HG03066 (cell line): ENCODE measurements around the gene RASGRP4.
"Not testable (repeated sequence)": the region's sequence is repeated elsewhere in the genome, so short reads cannot be mapped to it uniquely, and the experiment has no call there.

Experiments
- ATAC-seq: cut with Tn5 transposase; IDR thresholded peaks from one replicate; pipeline ENCODE4 v1.9.1; 2021; ENCODE audit warnings: low read depth; ENCODE audit not compliant: unreplicated experiment

The RASGRP4 gene

DNA sequence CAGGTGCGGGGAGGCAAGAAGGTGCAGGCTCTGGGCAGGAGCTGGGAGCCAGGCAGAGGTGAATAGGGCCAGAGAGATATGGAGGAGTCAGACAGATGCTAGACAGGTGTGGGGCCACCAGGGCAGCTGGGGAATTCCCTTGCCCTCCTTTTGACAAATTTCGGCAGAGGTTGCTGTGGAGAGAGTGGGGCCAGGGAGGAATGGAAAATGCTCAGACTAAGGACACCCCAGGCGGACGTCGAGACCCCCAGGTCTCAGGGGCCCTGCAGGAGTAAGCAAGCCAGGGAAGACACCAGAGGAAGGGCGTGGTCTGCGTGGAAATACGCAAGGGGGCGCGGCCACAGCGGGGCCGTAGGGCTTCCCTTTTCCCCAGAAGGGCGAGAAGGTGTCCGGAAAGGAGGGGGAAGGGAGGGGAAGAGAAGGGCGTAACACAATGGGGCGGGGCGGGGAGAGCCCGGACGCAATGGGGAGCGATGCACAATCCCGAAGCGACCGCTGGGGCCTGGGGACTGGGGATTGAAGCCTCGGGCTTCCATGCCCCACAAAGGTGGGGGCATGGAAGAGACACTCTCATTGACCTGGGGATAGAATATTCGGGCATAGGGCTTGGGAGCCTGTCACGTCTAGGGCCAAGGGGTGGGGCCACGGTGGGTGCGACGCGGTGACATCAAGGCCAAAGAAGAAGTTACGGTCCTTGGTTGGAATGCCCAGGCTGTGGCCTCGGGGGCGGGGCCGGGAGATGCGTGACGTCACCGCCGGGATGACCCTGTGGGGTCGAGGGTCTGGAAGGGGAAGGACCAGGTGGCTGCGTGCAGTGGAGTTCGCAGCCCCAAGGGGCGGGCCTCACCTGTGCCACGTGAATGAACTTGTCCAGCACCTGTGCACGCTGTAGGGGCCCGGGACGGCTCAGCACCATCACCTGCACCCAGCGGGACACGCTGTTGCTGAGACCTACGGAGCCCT, 8.2 kb downstream of the RASGRP4 start:
- ATAC-seq: no peak

DNA sequence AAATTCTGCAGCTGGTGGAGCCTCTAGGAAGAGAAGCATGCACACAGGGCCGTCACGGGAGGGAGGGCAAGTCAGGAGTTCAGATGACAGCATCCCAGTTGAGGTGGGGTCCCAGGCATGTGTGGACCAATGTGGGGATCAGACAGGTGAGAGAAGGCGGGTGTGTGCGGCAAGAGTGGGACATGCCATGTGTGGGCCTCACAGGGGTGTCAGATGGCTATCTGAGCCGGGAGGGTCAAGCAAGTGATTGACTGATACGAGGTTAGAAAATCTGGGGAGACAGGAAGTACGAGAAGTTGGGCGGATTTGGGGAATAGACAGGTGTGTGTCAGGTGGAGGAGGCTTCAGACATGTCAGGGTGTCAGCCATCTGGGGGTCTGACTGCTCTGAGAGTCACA, 8.9 kb downstream of the RASGRP4 start:
- ATAC-seq: no peak

DNA sequence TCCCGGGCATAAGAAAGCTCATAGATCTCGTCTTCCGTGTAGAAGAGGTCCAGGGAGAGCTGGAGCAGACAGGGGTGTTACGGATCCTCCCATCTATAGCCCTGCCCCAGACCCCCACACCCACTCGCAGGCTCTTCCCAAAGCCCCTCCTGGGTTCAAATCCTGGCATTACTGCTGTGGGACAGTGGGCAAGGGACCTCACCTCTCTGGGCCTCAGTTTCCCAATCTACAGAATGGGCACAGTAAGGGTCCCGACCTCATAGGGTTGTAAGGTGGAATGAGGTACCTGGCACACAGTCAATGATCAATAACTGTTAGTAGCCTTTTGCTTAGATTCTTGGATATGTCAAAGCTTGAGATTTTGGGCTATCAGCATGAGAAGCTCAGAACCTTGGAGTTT, 12.6 kb downstream of the RASGRP4 start:
- no peak for ATAC-seq

DNA sequence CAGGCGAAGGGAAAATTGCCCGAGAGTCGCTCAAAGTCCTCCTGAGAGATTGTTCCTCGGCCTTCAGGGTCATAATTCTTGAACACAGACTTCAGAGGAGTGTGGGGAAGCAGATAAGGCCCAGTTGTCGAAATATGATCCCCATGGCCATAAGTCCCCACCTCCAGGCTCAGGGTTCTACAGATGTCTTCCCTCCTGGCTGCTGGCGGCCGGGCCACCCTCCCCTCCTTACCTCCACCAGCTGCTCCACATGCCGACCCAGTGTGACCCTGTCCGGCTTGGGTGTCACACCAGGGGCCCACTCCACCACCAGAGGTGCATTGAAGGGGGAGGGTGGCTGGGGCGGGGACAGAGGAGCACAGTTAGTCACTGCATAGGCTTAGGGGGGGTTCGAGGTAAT, 13.1 kb downstream of the RASGRP4 start:
- no peak for ATAC-seq

DNA sequence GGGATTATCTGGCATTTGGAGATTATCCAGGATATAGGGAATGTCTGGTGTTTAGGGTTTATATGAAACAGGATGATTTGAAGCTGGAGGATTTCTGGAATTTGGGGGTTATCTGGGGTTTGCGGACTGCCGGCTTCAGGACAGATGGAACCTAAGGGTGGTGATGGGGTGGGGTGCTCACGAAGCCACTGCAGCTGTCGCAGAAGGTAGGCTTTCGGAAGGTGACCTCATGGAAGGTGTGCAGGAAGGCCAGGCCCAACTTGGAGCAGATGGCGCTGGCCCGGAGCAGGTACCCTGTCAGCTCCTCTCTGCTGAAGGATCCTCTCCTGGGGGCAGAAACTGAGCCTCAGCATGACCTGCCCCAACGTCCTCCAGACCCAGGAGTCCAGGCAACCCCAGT, 13.5 kb downstream of the RASGRP4 start:
- no peak for ATAC-seq

DNA sequence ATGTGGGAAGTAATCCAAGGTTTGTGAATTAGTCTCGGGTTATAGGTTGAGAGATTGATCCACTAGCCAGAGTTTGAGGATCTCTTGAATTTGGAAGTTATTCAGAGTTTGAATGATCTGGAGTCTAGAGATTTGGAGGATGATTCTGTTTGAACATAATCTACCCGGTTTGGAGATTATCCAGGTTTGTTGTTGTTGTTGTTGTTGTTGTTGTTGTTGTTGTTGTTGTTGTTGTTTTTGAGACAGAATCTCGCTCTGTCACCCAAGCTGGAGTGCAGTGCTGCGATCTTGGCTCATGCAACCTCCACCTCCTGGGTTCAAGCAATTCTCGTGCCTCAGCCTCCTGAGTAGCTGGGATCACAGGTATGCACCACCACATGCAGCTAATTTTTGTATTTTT, 14.1 kb downstream of the RASGRP4 start:
- not testable (repeated sequence) for ATAC-seq

DNA sequence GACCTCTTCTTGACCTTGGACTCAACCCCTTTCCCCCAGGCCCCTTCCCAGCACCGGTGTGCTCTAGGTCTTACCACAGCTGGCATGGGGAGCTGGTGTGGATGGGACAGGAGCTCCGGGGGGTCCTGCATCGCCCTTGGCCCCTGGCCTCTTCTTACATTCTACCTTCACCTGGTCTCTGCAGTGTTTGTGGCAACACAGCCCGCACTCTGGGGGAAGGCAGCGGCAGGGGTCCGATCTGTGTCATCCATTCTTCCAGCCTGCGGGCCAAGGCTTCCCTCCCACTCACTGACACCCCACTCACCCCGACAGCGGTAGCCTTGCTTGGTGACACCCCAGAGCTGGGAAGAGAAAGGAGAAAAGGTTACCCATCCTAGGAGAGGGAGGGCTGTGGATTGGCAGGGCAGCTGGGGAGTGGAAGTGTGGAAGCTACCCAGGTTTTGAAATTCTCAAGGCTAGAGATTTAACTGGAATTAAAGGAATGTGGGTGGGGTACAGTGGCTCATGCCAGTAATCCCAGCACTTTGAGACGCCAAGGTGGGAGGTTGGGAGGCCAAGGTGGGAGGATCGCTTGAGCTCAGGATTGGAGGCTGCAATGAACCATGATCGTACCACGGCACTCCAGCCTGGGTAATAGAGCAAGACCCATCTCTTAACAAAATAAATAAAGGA, 14.8 kb downstream of the RASGRP4 start:
- ATAC-seq: no peak

DNA sequence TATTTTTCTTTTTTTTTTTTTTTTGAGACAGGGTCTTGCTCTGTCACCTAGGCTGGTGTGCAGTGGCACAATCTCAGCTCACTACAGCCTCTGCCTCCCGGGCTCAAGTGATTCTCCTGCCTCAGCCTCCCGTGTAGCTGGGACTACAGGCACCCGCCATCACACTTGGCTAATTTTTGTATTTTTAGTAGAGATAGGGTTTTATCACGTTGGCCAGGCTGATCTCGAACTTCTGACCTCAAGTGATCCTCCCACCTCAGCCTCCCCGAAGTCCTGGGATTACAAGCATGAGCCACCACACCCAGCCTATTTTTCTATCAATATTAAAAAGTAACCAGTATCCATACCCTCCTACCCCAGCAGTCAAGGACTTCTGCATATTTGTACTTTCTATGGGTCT, 15.6 kb downstream of the RASGRP4 start:
- ATAC-seq: not testable (repeated sequence)

DNA sequence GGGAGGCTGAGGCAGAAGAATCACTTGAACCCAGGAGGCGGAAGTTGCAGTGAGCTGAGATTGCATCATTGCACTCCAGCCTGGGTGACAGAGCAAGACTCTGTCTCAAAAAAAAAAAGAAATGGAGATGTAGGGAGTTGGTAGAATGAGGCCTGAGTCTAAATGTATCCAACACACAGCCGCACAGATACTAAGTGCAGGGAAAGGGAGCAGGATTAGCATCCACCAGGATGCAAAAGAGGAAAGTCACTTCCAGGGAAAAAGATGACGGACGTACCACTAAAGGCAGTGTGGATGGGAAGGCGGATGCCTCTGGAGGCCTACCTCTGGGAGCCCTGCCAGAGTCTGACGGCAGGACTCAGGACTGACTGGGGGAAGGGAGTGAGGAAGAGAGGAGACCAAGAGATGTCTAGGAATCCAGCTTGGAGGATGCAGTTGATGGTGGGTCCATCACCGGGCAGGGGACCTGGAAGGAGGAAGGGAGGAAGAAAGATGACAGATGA, 16.3 kb downstream of the RASGRP4 start:
- no peak for ATAC-seq

DNA sequence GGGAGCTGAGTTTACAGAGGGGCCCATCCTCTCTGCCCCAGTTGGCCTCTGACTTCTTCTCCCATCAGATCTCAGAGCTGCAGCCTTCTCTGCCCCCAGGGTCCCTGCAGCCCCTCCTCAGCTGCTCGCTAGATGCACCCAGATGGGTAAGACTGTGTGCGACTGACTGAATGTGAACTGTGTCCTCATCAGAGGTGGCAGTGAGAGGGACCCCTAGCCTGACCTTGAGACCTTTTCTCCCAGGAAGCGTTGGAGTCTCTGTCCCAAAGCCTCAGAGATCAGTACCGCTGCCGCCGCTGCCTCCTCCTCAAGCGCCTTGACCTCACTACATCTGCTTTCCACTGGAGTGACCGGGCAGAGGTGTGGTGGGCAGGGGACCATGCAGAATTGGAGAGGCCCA, 20.7 kb downstream of the RASGRP4 start:
- no peak for ATAC-seq

DNA sequence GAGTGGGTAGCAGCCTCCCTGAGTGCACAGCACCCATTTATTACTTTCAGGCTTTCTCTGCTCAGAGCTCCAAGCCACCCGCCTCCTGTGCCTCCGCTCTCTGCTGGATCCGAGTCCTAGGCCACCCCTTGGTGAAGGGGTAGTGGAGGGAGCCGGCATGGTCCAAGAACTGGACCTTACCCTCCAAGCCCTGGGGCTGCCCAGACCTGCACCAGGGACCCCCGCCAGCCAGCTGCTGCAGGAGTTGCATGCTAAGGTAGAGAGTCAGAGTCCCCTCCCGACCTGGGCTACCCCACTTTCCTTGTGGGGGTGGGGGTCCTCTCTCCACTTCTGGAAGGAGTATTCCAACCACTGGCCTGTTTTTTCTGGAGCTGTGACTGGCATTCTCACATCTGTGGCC, 21.2 kb downstream of the RASGRP4 start:
- no peak for ATAC-seq

DNA sequence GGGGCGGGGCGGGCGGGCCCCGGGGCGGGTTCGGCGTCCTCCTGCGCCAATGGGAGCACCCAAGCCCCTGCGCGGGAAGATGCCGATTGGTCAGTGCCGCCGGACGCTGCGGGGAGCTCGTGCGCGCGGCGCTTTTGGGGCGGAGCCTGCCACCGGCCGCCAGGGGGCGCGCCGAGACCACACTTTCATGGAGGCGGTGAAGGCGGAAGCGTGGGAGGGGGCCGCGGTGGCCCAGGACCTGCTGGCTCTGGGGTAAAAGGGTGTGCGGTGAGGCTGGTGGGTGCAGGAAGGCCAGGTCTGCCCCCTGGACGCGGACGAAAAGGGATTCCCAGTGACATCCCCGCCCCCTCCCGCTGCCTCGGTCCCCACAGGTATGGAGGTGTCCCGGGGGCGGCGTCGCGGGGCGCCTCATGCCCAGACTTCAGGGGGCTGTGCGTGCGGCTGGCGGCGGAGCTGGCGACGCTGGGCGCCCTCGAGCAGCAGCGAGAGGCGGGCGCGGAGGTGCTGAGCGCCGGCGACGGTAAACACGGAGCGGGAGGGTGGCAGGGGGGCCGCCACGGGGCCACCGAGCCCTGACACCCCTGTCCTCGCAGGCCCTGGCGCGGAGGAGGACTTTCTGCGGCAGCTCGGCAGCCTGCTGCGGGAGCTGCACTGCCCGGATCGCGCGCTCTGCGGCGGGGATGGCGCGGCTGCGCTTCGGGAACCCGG, 22.9 kb downstream of the RASGRP4 start, which contains the start of gene FAM98C:
Gene FAM98C, plus strand, starts transcription at position 127 of the 708 bp plus-strand sequence. Its CDS starts 61 bp downstream, at position 188.
- ATAC-seq: peak; percentile 85

DNA sequence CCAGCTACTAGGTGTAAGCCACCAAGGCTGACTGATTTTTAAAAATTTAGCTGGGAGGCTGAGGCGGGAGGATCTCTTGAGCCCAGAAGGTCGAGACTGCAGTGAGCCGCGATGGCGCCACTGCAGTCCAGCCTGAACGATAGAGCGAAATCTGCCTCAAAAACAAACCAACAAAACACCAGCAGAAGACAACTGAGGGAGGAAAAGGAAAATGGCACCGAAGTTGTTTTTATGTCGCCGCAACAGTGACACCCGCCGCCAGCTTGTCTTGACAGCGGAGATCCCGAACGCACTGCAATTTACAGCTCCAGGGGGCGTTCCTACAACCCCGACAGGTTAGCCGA, 23.4 kb downstream of the RASGRP4 start:
- peak; percentile 8 for ATAC-seq

DNA sequence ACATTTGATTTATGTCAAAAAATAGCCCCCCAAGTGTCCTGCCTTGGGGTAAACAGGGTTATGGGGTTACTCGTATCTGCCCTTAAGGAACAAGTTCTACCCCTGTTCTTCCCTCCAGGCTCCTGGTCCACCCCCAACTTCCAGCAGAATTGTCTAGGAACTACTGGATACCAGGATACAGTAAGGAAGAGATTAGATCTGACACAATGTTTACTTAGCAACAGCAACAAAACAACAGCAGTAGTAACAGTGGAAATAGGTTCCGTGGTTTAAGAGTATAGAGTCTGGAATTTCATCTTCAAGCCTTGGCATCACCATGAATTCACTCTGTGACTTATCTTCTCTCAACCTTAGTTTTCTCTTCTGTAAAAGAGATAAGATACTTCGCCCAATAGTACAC, 24.9 kb downstream of the RASGRP4 start:
- ATAC-seq: no peak

DNA sequence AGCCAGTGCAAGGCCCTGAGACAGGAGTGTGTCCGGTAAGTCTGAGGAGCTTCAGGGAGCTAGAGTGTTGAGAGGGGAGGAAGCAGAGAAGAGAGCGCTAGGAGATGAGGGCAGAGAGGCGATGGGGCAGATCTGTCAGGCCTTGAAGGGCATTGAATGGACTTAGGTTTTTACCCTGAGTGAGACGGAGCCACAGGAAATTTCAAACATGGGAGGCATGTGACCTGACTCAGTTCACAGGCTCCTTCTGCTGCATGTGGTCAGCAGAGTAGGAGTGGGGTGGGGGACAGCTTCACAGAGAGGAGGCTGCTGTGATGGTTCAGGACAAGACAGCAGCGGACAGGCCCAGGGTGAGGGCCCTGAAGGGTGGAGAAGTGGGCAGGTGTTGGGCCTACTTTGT, 25.7 kb downstream of the RASGRP4 start:
- ATAC-seq: no peak

DNA sequence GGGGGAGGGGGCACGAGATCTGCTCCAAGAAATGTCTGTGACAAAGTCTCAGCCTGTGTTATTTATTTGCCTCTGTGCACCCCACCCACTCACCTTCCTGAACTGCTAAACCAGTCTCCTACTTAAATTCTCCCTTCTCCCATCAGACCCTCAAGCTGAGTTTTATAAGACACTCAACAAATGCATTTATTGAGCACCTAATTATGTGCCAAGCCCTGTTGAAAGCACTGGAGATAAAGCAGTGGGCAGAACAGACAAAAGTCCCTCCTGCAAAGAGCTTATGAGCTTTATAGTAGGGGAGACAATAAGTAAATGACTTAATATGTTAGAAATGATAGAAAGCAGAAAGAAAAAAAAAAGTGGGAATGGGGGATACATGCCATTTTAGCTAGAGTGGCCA, 26.5 kb downstream of the RASGRP4 start:
- ATAC-seq: no peak

DNA sequence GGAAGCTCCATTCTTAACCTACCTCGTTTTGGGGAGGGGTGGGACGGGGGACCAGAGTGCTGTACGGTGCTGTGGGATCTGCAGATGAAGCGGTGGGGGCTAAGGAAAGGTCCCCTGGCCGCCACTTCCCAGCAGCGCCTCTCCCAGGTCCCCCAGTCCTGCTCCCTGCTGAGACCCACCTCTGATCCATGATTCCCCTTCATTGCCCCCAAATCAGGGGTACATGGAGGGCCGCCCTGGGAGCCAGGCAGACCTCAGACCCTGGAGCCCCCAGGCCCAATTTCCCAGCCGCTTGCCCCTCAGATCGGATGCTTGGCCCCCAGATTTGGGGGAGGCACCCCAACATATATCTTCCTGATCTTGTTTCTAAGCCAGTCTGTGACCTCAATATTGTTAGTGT, 26.9 kb downstream of the RASGRP4 start:
- ATAC-seq: no peak

DNA sequence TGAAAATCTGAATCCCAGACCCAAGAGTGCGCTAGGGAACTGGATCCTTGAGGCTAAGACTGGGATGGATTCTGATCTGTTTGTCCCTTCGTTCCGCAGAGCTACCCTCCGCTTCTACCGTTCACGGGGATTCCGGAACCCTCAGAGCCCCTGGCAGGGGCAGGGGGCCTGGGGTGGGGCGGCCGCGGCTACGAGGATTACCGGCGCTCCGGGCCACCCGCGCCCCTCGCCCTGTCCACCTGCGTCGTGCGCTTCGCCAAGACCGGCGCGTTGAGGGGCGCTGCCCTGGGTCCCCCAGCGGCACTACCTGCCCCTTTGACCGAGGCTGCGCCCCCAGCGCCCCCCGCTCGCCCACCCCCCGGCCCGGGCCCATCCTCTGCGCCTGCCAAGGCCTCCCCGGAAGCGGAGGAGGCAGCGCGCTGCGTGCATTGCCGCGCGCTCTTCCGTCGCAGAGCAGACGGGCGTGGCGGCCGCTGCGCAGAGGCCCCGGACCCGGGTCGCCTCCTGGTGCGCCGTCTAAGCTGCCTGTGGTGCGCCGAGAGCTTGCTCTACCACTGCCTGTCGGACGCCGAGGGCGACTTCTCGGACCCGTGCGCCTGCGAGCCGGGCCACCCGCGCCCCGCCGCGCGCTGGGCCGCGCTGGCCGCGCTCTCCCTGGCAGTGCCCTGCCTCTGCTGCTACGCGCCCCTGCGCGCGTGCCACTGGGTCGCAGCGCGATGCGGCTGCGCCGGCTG, 30.5 kb downstream of the RASGRP4 start:
- no peak for ATAC-seq

DNA sequence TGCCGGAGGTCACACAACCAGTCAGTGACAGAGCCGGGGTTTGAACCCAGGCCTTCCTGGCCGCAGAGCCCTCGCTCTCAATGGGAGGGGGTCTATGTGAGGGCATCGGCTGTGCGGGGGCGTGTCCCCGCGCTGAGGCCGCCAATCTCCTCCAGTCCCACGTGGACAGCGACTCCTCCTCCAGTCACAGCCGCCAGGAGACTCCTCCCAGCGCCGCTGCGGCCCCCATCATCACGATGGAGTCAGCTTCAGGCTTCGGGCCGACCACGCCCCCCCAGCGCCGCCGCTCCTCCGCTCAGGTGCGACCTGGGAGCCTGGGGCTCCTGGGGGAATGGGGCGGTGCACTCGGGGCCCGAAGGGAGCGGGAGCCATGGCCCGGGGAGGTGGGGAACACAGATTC, 31.5 kb downstream of the RASGRP4 start:
- no peak for ATAC-seq

DNA sequence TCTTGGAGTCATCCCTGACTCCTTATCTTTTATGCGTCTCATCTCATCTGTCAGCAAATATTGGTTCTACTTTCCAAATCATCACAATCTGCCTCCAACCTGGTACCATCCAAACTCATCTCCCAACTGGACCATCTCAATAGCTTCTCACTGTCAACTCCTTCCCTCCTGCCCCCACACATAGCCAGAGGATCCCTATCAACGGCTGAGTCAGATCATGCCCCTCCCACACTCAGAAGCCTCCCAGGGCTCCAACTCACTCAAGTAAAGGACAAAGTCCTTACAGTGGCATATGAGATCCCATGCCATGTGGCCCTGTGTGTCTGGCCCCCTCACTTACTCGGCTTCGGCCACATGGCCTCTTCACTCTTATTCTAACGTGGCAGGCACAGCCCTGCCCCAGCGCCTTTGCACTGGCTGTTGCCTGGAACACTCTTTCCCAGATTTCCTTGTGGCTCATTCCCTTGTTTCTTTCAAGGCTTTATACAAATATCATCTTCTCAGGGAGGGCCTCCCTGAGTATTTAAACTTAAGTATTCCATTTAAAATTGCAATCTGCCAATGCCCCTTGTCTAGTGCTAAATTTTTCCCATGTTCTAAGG, 33.2 kb downstream of the RASGRP4 start:
- ATAC-seq: no peak
